ENCODE data around the gene NPIPA8.
"Not testable (repeated sequence)": the region's sequence is repeated elsewhere in the genome, so short reads cannot be mapped to it uniquely, and the experiment has no call there.

The NPIPA8 gene

GRCh38 chr16:18270171-18270570 is 66.4 kb downstream of the NPIPA8 start:
- not testable (repeated sequence) for DNase-seq
